Activated CD4-positive, alpha-beta memory T cell treated with anti-CD3 and anti-CD28 coated beads, Interleukin-2, amount 10 ng/mL, durations not matched to agents 7 days and 5 days (primary cell): ENCODE measurements around the gene LINS1. TPM values are rescaled to one million over a fixed set of nuclear protein-coding genes. Genes with fewer than 3 reads are reported as not detected.
A peak's percentile ranks its signal among the peaks of the same experiment; 100 is the strongest.

Source experiments
- CTCF ChIA-PET: fragments of 350-600 bp; sonication (Branson Sonifier 250); formaldehyde crosslinking; loops from one replicate; lab custom pipeline; 2021; ENCODE audit warnings: antibody characterized with exemption, inconsistent platforms; lab: Charles Lee
- POLR2A ChIA-PET: fragments of 350-600 bp; sonication (Branson Sonifier 250); formaldehyde crosslinking; loops from one replicate; lab custom pipeline; 2021; ENCODE audit warnings: antibody characterized with exemption; lab: Charles Lee
- DNase-seq: peaks from one replicate; pipeline ENCODE4 v3.0.0-alpha.2; 2020
- H3K27ac Mint-ChIP-seq: one replicate; pipeline ENCODE4 v1.8.0; 2021; ENCODE audit warnings: mild to moderate bottlenecking, mixed read lengths
- H3K27me3 Mint-ChIP-seq: one replicate; pipeline ENCODE4 v1.8.0; 2021; ENCODE audit warnings: mixed read lengths
- H3K36me3 Mint-ChIP-seq: one replicate; pipeline ENCODE4 v1.8.0; 2021; ENCODE audit warnings: low read depth, mixed read lengths
- H3K4me1 Mint-ChIP-seq: one replicate; pipeline ENCODE4 v1.8.0; 2021; ENCODE audit warnings: mixed read lengths
- H3K4me3 Mint-ChIP-seq: one replicate; pipeline ENCODE4 v1.8.0; 2021; ENCODE audit warnings: mild to moderate bottlenecking, mixed read lengths
- H3K9me3 Mint-ChIP-seq: one replicate; pipeline ENCODE4 v1.8.0; 2021; ENCODE audit warnings: mixed read lengths
- total RNA-seq, 2 experiments: library from RNA; stranded (reverse); gene quantifications; one replicate each; pipeline ENCODE4 v1.2.3, GENCODE V29; 2021

The LINS1 gene
- total RNA-seq, 2 experiments from 2014 or later, result 46.1 to 49.6 TPM

DNA sequence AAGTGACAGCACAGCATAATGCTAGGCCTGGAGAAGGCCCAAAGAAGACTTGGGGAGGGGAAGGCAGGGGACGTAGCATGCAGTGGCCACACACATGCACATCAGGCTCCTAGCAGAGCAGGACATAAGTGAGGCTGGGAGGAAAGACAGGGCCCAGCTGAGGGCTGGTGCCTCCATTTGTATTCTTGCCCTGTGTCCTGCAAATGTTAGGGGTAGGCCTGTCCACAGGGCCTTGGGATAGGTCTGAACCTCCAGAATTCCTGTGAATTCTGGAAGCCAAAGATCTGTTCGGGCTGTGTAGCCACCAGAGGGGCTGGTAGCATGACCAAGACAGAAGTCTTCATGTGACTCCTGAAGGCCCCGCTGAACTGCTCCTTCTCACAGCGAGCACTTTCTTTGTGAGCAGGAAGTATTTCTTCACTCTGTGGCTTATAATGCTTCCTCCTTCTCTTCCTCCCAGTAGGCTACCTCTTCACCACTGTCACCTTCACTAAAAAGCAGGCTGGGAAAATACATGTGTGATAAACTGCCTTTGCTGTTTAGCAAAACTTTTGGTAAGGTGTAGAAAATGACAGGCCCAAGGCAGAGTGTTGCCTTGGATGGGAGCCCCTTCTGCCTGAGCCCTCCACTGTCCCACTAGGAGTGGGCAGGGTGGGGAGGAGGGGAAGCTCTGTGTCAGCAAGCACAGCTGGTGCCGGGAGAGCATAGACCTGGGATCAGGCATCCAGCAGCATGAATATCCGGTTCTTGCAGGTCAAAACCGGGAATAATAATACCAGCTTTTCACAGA is 81.7 kb downstream of the LINS1 start:
- CTCF ChIA-PET, result no interaction called here
- H3K4me3 Mint-ChIP-seq, result no peak overlapping the region
- no peak for DNase-seq
- POLR2A ChIA-PET, result no interaction called here
- H3K27me3 Mint-ChIP-seq, result no peaks in the 10 kb centered on the region
- peaks cover 3% of the 10 kb centered on the region for H3K9me3 Mint-ChIP-seq
- peak overlapping the region; percentile 38 for H3K27ac Mint-ChIP-seq
- H3K4me1 Mint-ChIP-seq, result peaks cover 15% of the 10 kb centered on the region
- no peaks in the 10 kb centered on the region for H3K36me3 Mint-ChIP-seq

- H3K27ac Mint-ChIP-seq, result no peak overlapping the region
- H3K4me1 Mint-ChIP-seq, result peaks cover 15% of the 10 kb centered on the region
- POLR2A ChIA-PET, result no interaction called here
- CTCF ChIA-PET, result no interaction called here
- no peaks in the 10 kb centered on the region for H3K27me3 Mint-ChIP-seq
- no peak for DNase-seq
- H3K9me3 Mint-ChIP-seq, result peaks cover under 1% of the 10 kb centered on the region
- H3K4me3 Mint-ChIP-seq, result no peak overlapping the region
- H3K36me3 Mint-ChIP-seq, result no peaks in the 10 kb centered on the region
Measured at GRCh38 chr15:100517846-100518245, 84.1 kb downstream of the LINS1 start.

Other genes starting within 250 kb of the LINS1 start
- under 1 TPM; 0.33 to 0.43 TPM for gene CERS3, start 73.2 kb downstream of the LINS1 start, total RNA-seq
- 10 to 100 TPM; 23.1 to 23.3 TPM for gene ASB7, start 405 bp upstream of the LINS1 start, total RNA-seq